Hematopoietic multipotent progenitor cell treated with erythropoietin and hydrocortisone succinate and interleukin-3 and kit ligand, for 6 days (in vitro differentiated cells): ENCODE data around the gene EMC1.
"Not testable (repeated sequence)": the region's sequence is repeated elsewhere in the genome, so short reads cannot be mapped to it uniquely, and the experiment has no call there.

ENCODE experiments used
- DNase-seq: peaks from one replicate; pipeline ENCODE4 v3.0.0-alpha.2; 2015

The EMC1 gene

DNA sequence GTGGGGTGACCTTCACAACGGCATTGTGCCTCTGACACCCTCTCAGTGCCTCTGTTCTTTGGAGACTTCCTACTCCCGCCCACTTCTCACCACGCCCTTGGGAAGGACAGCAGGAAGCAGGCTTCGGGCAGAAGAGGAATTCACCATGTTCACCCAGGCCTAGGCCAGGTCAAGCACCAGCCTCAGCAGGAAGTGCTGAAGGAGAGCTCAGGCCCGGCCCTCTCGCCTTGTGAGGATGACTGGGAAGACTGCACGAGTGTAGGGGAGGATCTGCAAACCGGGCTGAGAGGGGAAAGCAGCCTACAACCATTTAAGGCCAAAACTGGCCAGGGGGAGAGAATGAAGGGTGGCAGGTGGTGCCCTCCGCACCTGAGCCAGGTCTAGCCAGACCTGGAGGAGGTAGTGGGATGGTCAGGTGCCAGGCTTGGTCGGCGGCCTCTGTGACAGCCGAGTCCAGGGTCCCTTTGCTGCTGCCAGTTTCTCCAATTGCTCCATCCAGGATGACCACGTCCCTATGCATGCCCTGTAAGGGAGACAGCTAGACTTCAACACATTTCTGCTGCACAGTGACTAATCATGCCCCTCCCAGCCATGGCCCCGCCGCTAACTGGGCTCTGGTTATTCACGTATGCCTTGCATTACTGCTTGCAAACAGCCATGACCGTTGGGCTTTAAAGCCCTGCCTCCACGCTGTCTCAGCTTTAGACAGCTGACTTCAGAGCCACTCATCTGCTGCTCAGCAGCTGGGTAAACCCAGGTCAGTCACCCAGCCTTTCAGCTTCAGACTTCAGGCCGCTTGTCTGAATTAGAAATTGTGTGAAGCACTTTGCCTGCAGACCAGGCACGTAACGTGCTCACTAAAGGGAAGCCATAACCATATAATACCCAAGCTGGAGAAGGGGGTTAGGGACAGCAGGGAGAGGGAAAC lies 9.2 kb upstream of the EMC1 start:
- no peak for DNase-seq

DNA sequence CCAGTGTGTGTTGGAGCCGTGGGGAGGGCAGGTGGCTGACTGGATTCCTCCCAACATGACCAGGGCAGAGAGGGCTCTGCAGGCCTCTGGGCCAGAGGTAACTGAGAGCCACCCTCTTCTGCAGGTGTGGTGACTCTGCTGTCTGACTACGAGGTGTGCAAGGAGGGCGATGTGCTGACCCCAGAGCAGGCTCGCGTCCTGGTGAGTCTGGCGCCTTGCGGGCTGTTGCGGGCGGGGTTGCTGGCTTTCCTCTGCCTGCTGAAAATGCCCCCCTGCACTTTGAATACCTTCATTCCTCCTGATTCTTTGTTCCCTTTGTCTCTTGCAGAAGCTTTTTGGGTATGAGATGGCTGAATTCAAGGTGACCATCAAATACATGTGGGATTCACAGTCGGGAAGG lies 7.0 kb upstream of the EMC1 start:
- no peak for DNase-seq

DNA sequence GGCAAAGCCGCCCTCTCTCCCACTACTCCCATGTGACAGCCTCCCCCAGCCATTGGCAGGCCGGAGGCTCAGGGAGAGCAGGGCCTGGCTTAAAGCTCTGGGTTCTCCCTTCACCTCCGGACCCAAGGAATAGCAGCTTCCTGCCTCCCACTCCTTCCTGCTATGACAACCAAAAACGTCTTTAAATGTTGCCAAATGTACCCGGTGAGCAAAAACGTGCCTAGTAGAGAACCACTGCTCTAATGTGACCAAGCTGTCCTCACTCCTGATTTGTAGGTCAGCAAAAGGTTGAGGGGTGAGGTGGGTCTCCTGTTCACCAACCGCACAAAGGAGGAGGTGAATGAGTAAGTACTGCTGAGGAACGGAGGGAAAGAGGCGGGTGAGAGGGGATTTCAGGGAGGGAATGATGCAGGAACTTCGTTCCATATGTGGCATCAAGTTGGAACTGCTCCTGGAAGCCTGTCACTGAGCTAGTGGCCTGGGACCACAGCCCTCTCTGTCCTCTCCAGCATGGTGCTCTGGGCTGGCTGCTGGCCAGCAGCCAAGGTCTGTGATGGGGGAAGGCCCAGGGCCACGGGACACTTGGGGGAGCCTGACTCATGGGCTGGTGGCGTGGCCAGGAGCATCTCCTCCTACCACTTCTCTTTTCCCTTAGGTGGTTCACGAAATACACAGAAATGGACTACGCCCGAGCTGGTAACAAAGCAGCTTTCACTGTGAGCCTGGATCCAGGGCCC lies 6.0 kb upstream of the EMC1 start:
- DNase-seq, result no peak

DNA sequence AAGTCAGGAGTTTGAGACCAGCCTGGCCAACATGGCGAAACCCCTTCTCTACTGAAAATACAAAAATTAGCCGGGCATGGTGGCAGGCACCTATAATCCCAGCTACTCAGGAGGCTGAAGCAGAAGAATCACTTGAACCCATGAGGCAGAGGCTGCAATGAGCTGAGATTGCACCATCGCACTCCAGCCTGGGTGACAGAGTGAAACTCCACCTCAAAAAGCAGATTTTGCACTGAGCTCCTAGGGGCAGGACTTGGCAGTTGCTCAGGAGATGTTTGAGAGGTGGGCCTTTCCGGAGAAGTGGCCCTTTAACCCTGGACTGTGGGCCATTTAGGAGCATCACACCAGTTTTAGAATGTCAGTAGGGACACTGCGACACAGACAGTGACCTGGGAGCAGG lies 5.0 kb upstream of the EMC1 start:
- DNase-seq, result not testable (repeated sequence)

DNA sequence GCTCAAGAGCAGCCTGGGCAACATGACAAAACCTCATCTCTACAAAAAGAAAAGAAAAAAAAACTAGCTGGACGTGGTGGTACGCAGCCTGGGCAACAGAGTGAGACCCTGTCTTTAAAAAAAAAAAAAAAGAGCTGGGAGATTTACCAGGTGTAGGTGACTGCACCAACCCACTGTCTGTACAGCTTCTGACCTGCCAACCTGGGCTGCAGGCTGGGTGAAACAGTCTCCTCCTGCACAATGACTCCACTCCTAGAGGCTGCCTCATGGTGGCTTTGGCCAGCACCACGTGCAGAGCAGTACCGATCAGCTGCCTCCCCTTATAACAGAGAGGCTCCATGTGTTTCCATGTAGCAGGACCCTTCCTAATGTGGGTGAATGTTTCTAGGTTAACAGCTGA lies 4.0 kb upstream of the EMC1 start:
- no peak for DNase-seq

DNA sequence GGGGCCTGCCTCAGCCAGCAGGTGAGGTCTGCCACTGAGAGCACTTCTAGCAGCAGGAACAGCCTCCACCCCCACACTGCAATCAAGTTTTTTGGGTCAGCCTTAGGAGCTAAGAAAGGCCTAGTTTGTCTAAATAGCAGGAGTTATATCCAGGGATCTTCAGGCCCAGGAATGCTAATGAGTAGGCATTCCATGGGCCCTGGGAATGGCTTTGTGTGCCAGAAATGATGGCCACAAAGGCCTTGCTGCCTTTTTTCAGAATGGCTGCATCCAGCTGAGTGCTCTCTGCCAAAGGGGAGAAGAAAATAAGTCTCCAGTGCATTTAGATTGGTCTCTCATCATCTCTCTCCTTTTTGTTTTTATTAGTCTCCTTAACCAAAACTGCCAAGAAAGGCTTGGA lies 3.1 kb upstream of the EMC1 start:
- no peak for DNase-seq

DNA sequence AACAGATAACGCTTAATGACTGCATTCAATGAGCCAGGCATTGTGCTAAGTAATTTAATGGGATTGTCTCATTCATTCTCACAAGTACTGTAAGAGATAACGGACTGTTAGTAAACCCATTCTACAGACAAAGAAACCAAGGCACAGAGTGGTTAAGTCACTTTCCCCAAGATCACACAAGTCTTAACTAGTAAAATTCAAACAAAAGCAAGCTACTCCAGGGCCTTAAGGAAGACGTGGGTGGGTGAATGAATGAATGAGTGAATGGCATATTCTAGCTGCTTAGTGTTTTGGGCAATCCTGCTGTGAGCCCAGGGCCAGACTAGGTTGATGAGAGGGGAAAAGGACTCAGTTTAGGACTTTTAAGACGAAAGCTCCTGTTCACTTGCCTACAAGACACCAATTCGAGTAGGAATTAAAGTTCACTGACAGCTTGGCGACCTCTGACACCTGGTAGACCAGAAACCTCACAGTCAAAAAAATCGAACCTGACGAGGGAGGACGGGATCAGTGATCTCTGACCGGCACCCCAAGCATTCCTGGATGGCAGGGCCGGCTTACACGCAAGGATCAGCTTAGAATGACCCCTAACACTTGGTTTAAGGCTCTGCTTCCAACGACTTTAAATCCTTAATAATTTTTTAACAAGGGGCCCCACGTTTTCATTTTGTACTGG lies 557 bp downstream of the EMC1 start:
- DNase-seq, result peak; percentile 48

DNA sequence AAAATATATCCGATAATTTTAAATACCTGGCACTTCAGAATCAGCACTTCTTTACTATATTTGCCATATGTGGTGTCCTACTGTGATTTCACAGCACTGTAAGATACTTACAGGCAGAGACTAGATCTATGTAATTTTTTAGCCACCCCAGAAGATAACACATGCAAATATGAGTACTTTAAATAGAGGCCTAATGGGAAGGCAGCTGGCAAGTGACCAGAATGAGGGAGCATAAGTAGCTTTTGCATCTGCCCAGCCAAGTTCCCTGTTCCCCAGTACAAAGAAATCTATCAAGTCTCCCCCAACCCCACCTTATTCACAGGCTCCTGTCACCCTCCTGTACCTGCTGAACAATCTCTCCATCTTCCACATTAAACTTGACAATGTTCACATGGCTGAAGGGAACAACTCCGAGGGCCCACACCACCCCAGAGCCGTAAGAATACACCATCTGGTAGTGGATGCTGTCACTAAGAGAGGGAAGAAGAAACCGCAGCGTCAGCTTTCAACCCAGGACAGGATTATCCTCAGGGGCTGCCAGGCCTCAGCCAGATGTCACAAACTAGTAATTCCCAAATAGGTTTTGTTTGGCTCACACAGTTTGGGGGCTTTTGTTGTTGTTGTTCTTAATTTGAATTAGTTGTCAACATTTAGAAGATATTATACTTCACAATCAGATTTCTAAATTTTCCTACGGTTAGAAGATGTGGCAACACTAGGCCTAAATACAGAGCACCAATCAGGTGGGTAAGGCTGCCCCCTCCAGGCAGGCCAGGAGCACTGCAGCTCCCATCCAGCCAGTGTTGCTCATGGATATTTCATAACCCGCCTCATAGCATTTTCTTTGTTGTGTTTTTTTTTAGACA lies 10.4 kb downstream of the EMC1 start:
- DNase-seq, result peak; percentile 84

DNA sequence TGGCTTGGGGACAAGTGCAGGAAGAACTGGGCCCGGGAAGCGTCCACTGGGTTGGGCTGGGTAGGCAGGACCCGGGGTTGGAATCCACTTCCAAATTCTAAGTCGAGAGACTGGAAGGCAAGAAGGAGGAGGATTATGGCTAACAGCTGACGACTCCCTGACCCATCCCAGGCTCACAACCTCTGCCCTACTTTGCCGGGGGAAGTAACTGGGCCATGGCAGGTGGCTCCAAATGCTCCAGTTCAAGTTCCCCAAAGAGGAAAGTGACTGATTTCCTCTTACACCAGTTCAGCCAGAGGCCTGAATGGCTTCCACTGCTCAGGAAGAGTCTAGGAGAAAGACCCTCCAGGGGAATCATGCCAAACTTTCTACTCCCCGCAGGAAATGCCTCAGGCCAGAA lies 11.4 kb downstream of the EMC1 start:
- DNase-seq, result no peak

DNA sequence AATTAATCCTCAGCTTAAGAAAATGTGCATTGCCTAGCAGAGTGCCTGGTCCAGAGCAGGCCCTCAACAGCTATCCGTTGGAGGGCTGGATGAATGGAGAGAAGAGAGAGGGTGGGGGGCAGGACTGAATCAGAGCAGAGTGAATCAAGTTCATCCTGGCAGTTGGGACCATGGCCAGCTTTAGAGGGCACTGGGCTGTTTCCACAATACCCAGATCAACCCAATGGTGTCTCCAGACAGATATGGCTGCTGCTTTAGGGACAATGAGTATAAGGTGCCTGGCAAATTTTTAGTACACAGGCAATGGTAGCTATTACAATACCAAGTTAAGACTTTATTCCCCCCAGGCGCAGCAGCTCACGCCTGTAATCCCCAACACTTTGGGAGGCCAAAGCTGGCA lies 17.1 kb downstream of the EMC1 start:
- no peak for DNase-seq

DNA sequence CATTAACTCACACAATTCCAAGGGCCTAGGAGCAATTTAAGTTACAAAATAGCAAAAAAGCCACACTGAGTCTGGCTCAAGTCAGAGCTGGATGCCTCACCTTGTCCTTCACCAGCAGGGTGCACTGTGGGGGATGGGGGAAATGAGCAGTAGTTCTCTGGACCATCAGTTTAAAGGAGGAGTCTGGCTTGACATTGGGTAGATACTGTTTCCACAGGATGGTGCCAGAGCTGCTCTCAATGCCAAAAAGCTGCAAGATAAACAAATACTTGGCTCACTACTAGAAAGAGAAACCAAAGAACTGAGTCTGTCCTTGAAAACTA lies 18.8 kb downstream of the EMC1 start:
- peak; percentile 33 for DNase-seq

DNA sequence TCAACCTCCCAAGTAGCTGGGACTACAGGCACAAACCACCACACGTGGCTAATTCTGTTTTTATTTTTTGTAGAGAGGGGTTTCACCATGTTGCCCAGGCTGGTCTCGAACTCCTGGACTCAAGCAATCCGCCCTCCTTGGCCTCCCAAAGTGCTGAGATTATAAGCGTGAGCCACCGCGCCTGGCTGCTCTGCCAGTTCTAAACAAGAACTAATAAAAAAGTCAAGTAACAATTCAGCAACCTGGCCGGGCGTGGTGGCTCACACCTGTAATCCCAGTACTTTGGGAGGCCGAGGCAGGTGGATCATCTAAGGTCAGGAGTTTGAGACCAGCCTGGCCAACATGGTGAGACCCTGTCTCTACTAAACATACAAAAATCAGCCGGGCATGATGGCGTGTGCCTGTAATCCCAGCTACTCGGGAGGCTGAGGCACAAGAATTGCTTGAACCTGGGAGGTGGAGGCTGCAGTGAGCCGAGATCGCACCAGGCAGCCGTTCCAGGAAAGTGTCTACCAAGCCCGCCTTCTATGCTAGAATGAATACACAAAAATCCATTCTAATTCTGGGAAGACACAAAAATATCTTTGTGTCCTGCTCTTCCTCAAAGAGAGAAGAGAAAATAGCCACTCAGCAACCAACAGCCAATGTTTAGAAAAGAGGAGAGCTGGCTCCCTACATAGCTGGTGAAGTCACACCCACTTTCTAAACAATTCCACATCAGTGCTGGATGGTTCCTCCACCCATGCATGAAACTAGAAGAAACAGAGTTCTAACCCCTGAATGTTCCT lies 19.4 kb downstream of the EMC1 start:
- not testable (repeated sequence) for DNase-seq

DNA sequence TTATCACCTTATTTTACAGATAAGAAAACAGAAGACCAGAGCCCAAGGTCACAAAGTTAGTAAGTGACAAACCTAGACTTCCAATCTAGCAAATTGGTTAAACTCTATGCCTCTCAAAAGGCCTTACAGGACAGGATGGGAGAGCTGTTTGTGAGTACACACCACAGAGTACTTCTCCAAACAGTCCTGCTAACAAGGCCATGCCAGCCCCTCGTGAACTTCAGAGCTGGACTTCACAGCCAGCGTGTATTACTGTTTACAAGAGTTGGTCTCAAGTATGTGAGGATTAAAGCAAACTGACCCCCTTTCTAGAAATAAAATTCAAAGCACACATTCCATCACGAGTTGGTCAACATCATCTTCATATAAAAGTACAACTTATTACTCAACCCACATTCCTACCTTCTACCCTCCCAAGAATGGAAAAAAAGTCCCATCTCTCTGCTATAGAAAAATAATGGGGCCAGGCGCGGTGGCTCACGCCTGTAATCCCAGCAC lies 21.4 kb downstream of the EMC1 start:
- no peak for DNase-seq

DNA sequence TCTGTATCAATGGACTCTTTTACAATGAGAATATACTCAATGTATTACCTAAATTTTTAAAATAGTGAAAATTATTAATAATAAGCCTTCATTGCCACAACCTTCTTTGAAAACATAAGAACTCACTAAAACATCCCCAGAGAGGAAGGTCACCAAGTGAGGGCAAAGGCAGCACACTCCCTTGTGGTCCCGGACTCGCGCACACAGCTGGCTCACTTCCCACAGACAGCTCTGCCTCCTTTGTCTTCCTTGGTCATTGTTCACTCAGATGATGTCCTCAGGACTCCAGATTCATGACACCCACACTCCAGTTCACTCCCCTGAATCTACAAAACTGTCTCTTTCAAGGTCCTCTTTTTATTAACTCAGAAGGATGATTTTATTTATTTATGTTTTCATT lies 22.1 kb downstream of the EMC1 start:
- DNase-seq, result no peak

DNA sequence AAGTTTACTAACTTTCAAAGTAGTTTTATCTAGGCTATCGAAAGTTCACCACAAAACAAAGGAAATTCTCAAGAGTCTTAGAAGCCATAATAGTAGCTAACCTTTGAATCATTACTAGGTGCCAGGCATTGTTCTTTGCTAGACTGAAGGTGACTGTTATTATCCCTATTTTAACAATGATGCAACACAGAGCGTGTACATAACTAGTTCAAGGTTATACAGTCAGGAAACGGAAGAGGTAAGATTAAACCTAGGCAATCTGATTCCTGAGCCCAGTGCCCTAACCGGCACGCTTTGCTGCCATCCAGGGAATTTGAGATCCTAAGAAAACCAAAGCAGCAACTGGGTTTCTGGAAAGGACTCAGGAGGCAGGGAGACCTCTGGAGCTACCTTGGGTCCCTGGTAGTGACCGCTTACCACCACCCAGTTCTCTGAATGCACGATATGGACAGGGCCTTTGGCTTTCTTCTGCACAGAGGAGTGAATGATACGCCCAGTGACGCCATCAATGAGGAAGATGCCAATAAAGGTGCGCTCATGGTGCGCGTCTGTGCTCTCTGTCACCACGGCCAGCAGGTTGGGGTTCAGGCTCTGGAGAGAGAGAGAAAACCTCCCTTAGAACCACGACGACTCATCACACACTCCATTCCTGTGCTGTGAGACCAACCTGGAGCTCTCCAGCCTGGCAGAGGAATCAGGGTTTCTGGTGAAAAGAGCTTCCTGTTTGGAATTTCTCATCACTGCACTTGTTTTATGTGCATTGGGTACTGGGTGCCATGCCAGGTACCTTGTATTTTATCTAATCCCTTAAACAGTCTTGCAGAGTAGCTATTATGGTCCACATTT lies 28.1 kb downstream of the EMC1 start:
- no peak for DNase-seq

DNA sequence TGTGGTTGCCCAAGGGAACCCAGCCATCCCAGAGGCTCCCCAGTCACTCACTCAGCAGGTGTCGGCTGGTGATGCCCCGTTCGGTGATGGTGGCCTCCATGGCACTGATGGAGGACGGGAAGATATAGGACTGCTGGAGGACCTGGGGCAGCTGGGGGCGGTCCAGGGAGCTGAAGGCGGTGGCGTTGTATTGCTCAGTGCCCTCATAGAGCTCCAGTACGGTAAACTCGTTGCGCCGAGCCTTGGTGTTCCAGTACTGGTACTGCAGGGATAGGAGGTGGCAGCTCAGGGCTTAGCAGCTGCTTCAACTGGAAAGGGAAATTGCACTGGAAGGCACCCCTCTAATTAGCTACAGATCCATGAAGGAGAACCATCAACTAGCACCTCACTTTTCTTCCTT lies 28.8 kb downstream of the EMC1 start:
- no peak for DNase-seq

DNA sequence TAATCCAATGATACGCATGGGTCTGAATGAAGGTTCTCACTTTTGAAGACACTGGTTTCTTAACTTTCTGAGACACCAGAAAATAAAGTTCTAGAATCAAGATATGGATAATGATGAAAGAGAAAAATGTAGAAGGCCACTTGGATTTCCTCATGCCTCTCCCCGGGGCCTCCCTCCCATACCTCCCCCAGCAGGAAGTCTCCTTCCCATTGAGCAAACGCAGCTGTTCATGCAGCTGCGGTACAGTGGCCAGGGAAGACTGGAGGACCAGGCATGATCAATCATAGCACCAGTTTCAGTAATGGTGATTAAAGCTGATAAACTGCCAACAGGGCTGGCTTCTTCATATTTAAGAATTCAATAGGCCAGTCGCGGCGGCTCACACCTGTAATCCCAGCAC lies 30.3 kb downstream of the EMC1 start:
- DNase-seq, result no peak

DNA sequence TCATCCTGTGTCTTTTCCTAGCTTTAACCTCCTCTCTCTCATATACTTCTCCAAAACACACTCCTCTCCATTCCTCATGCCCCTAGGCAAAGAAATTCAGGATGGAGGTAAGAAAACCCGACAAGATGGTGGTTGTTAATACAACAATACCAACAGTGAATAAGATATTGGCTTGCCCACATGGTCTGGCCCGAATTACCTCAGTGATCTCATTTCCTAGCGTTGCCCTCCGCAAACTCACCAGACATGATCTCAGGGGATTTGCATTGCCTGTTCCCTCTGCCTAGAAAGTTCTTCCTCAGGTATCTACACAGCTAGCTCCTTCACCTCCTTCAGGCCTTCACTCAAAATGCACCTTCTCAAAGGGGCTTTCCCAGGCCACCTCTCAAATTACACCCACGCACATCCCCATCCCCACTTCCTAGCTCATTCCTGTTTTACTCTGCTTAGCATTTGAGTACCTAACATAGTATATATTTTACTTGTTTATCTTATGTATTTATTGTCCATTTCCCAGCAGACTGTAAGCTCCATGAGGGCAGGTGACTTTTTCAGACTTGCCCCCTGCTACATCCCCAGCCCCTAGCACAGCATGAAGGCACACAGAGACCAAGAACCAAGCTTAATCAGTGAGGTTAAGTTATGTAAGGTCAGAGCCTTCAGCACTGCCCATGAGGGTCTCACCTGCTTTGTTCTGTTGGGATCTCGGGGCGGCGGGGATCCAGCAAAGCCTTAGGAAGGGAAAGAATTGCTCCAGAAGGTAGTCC lies 31.1 kb downstream of the EMC1 start:
- no peak for DNase-seq

DNA sequence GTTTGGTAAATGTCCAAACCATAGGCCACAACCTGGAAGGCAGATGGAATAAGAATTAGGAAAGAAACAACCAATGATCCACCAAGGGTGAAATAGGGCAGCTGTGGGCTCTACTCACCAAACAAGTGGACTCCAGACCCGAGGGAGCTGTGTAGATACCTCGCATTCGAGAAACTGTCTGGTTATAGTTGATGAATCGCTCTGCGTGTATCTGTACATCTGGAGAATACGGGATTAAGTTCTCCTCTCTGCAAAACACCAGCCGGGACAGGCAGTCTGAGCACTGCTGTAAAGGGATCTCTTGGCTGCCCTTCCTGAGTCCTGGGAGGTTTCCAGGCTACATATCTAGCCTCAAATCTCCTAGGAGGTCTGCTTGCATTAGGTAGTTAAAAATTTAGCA lies 31.9 kb downstream of the EMC1 start:
- no peak for DNase-seq

DNA sequence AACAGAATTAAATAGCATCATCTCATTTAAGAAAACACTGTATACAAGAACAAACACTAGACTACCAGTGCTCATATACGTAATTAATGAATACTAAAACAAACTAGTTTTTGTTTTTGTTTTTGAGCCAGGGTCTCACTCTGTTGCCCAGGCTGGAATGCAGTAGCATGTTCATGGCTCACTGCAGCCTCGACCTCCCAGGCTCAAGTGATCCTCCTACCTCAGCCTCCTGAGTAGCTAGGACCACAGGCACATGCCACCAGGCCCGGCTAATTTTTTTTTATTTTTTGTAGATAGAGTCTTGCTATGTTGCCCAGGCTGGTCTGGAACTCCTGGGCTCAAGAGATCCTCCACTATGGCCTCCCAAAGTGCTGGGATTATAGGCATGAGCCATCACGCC lies 34.7 kb downstream of the EMC1 start:
- not testable (repeated sequence) for DNase-seq
